Measurements from ENCODE around the gene DDHD1.

DDHD1 gene

DNA sequence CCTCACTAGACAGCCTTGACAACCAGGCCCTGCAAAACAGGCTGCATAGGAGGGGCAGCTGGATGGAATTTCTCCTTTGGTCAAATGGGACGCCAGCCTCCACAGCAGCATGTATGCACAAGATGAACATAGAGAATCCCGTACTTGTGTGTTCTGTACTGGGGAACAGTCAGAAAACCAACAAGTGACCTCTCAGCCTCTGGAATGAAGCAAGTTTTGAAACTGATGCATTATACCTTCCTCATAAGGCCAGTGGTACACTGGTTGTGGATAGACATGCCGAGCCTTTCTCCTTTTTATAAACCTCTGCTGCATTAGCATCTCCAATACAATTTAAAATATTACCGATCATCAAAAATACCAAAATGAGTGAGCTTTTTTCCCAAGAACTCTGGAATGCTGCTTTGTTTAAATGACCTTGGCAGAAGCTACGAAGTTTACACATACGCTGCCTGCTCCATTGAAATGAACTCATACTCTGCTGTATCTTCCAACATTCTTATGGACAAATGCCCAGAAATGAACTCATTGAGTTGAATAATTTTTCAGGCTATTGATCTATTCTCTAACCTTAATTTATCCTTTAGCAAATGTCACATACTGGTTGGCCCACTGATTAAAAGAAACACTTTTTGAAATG, 154.6 kb downstream of the DDHD1 start:
- no peaks in the 10 kb centered on the region for H3K36me3 ChIP-seq (ENCODE audit: low read length)
- H3K9me2 ChIP-seq (replicated peaks; ENCODE audit: insufficient read depth, low read length) = no peaks in the 10 kb centered on the region; the same call in 1 of the 2 replicates
- no peaks in the 10 kb centered on the region for H3K27me3 ChIP-seq (ENCODE audit: low read length)
- no peak overlapping the region for H3K4me3 ChIP-seq (ENCODE audit: insufficient read depth, low read length, poor library complexity, severe bottlenecking)
- H3K9ac ChIP-seq (ENCODE audit: low read length) = no peak overlapping the region
- H4K20me1 ChIP-seq (ENCODE audit: low read depth, low read length) = no peaks in the 10 kb centered on the region
- H2AFZ ChIP-seq (ENCODE audit: low read depth, low read length, severe bottlenecking) = no peak overlapping the region
- H3K4me2 ChIP-seq (ENCODE audit: low read depth, low read length, poor library complexity, severe bottlenecking) = no peak overlapping the region
- no peaks in the 10 kb centered on the region for H3K79me2 ChIP-seq (ENCODE audit: insufficient read depth, low read length)
- no peaks in the 10 kb centered on the region for H3K9me3 ChIP-seq (ENCODE audit: insufficient read depth, low read length)
- H3K27ac ChIP-seq (ENCODE audit: low read depth, low read length) = no peak overlapping the region
- H3F3A ChIP-seq (ENCODE audit: insufficient read depth) = no peaks in the 10 kb centered on the region
- TF ChIP-seq, protein P1, sequence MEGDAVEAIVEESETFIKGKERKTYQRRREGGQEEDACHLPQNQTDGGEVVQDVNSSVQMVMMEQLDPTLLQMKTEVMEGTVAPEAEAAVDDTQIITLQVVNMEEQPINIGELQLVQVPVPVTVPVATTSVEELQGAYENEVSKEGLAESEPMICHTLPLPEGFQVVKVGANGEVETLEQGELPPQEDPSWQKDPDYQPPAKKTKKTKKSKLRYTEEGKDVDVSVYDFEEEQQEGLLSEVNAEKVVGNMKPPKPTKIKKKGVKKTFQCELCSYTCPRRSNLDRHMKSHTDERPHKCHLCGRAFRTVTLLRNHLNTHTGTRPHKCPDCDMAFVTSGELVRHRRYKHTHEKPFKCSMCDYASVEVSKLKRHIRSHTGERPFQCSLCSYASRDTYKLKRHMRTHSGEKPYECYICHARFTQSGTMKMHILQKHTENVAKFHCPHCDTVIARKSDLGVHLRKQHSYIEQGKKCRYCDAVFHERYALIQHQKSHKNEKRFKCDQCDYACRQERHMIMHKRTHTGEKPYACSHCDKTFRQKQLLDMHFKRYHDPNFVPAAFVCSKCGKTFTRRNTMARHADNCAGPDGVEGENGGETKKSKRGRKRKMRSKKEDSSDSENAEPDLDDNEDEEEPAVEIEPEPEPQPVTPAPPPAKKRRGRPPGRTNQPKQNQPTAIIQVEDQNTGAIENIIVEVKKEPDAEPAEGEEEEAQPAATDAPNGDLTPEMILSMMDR (IDR thresholded peaks at IDR 0.05; ENCODE audit: insufficient read depth, low read length, poor library complexity, severe bottlenecking) = no peak
- TF ChIP-seq EZH2phosphoT487 (conservative IDR thresholded peaks at IDR 0.05; ENCODE audit: low read length) = no peak

DNA sequence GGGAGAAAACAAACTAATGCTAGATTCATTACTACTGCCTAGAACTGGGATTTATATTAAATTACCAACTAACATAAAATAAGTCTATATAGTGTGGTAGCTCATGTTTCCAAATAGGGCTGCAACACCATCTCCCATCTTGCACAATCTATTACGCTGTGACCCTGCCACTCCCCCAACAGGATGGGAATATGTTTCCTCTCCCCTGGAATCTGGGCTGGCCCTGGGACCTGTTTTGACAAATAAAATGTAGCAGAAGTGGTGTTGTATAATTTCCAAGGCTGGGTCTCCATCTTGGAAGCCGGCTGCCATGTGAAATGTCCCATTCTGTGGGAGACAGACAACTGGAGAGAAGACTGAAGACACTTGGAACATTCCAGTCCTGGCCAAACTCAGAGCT, 156.6 kb downstream of the DDHD1 start:
- no peak for TF ChIP-seq EZH2phosphoT487 (conservative IDR thresholded peaks at IDR 0.05; ENCODE audit: low read length)
- TF ChIP-seq, protein P1 (IDR thresholded peaks at IDR 0.05; ENCODE audit: insufficient read depth, low read length, poor library complexity, severe bottlenecking) = no peak
- H3K79me2 ChIP-seq (ENCODE audit: insufficient read depth, low read length) = no peaks in the 10 kb centered on the region
- no peaks in the 10 kb centered on the region; the same call in 1 of the 2 replicates for H3K9me2 ChIP-seq (replicated peaks; ENCODE audit: insufficient read depth, low read length)
- no peak overlapping the region for H3K27ac ChIP-seq (ENCODE audit: low read depth, low read length)
- H3K9me3 ChIP-seq (ENCODE audit: insufficient read depth, low read length) = no peaks in the 10 kb centered on the region
- no peaks in the 10 kb centered on the region for H3F3A ChIP-seq (ENCODE audit: insufficient read depth)
- no peak overlapping the region for H3K4me2 ChIP-seq (ENCODE audit: low read depth, low read length, poor library complexity, severe bottlenecking)
- H3K4me3 ChIP-seq (ENCODE audit: insufficient read depth, low read length, poor library complexity, severe bottlenecking) = no peak overlapping the region
- H4K20me1 ChIP-seq (ENCODE audit: low read depth, low read length) = no peaks in the 10 kb centered on the region
- H3K9ac ChIP-seq (ENCODE audit: low read length) = no peak overlapping the region
- no peak overlapping the region for H2AFZ ChIP-seq (ENCODE audit: low read depth, low read length, severe bottlenecking)
- no peaks in the 10 kb centered on the region for H3K36me3 ChIP-seq (ENCODE audit: low read length)
- no peaks in the 10 kb centered on the region for H3K27me3 ChIP-seq (ENCODE audit: low read length)

DNA sequence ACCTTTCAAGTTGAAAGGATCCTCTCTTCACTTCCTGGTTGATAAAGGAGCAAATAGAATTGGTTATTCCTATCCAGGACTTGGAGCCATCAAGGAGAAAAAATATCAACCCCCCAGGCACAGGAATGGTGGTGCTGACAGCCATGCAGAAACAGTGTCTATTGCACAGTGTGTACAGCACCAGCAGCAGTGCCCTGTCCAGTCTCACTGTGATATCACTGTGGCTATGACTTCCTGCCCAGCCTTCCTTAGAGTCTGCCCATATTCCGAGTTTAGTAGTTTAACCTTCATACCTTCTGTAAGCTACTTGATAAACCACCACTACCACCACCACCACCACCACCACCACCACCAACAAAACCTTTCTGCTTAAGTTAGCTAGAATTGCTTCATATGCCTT, 157.1 kb downstream of the DDHD1 start:
- Histone ChIP-seq H4K20me1 (ENCODE audit: low read depth, low read length) (no peaks in the 10 kb centered on the region), H3K27me3 (ENCODE audit: low read length) (no peaks in the 10 kb centered on the region), H3K4me2 (ENCODE audit: low read depth, low read length, poor library complexity, severe bottlenecking) (no peak overlapping the region), H2AFZ (ENCODE audit: low read depth, low read length, severe bottlenecking) (no peak overlapping the region), H3K9ac (ENCODE audit: low read length) (no peak overlapping the region), H3K27ac (ENCODE audit: low read depth, low read length) (no peak overlapping the region), H3K9me3 (ENCODE audit: insufficient read depth, low read length) (no peaks in the 10 kb centered on the region), H3F3A (ENCODE audit: insufficient read depth) (no peaks in the 10 kb centered on the region), H3K4me3 (ENCODE audit: insufficient read depth, low read length, poor library complexity, severe bottlenecking) (no peak overlapping the region), H3K36me3 (ENCODE audit: low read length) (no peaks in the 10 kb centered on the region), H3K9me2 (replicated peaks; ENCODE audit: insufficient read depth, low read length) (no peaks in the 10 kb centered on the region; the same call in 1 of the 2 replicates), H3K79me2 (ENCODE audit: insufficient read depth, low read length) (no peaks in the 10 kb centered on the region)
- TF ChIP-seq, protein P1 (IDR thresholded peaks at IDR 0.05; ENCODE audit: insufficient read depth, low read length, poor library complexity, severe bottlenecking) = no peak
- TF ChIP-seq EZH2phosphoT487 (conservative IDR thresholded peaks at IDR 0.05; ENCODE audit: low read length) = no peak
